ENCODE data around the gene ZNF185.

Gene ZNF185

DNA sequence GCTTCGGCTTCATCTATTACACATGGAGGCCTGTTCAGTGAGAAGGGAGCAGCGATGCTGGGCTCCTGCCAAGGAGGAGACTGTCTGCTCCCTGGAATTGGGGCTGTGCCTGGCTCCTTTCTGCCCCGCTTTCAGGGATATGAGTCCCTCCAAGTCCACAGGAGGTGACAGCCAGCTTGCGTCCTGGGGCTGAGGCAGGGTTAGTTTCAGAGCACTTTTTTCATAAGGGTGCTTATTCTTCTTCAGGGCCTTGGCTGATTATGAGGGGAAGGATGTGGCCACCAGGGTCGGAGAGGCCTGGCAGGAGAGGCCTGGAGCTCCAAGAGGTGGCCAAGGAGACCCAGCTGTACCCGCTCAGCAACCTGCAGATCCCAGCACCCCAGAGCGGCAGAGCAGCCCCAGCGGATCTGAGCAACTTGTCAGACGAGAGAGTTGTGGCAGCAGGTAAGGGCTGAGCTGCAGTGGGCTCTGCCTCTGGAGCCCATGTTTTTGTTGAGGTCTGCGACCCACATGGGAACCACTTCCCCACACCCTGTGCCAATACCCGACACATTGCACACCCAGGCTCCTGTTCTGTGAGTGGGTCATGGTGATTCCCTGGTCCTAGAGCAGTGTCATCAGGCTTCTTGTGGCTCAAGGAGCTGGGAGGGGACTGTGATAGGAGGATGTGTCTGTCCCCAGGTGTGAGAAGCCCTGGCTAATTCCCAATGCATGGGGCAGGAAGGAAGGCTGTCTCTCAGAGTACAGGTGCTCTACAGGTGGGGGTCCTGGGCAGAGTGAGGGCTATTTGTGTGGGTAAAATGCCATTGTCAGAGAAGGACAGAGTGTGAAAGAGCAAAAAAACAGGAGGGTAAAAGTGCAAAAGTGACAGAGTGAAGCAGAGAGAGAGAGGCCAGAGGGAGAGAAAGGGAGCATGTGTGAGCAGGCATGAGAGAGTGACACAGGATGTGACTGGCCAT lies 47.4 kb downstream of the ZNF185 start:
- no peak for DNase-seq (ENCODE audit: low read depth in 2 of 3, low spot score in 2 of 3)

DNA sequence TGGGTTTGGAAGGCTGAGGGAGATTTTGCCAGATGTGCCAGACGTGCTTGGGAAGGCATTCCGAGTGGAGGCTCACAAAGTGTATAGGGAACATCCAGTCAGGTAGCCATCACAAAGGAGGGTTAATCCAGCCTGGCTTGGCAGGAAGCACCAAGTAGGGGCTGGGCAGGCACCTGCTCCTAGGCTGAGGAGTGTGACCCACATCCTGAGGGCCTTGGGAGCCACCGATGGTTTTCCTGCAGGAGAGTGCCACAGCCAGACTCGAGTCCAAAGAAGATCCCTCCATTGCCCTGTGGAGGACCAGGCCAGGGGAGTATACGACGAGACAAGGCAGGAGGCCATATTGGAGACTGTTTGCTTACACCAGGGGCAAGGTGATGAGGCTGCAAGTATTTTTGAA lies 48.8 kb downstream of the ZNF185 start:
- DNase-seq (ENCODE audit: low read depth in 2 of 3, low spot score in 2 of 3) = no peak

All from activated CD8-positive, alpha-beta memory T cell treated with anti-CD3 and anti-CD28 coated beads for 48 hours (primary cell).